ENCODE measurements around the gene SNX9. TPM values are rescaled to one million over a fixed set of nuclear protein-coding genes. Genes with fewer than 3 reads are reported as not detected.

The SNX9 gene
- total and polyA plus RNA-seq, 2 of the 8 experiments (the other 6 are each of a cell fraction or from before 2014, with no cell fraction given), result 11.8 to 23.2 TPM

- no peak overlapping the region for H2BK12ac ChIP-seq (ENCODE audit: low read depth, low read length)
- no peak overlapping the region for H2BK20ac ChIP-seq (ENCODE audit: low read length)
- CTCF ChIA-PET (ENCODE audit: partially characterized antibody), result interaction anchor here (1.1 kb wide), 1 partner anchor 96 kb away, joined by 3 read pairs; no protein-coding TSS in a partner anchor
- no peak overlapping the region for H4K91ac ChIP-seq (replicated peaks; ENCODE audit: insufficient read length, low read length)
- H3K56ac ChIP-seq (replicated peaks; ENCODE audit: insufficient read length, low read depth, low read length), result no peak overlapping the region
- H2BK120ac ChIP-seq (replicated peaks; ENCODE audit: low read depth, low read length), result no peak overlapping the region
- peaks cover 0 to 7% (median 3%) of the 10 kb centered on the region in 4 experiments; a peak in 3 of 7 replicates for H3K4me1 ChIP-seq (replicated peaks in 1 of 4; ENCODE audit: control insufficient read depth in 3 of 4, insufficient read depth in 4 of 4, low read length in 3 of 4)
- 98% methylated on average over 2 of the region's 2 CpGs; no CpG with 5 or more reads in 1 of the 2 experiments for WGBS, 2 experiments (ENCODE audit: extremely low coverage in 1 of 2, insufficient coverage in 1 of 2, insufficient read length in 1 of 2, insufficient replicate concordance in 2 of 2, low coverage in 1 of 2, low lambda C conversion rate in 2 of 2, missing lambda C conversion rate in 1 of 2)
- no peak overlapping the region for H2AK5ac ChIP-seq (ENCODE audit: low read depth, low read length)
- H3K27ac ChIP-seq (ENCODE audit: low read depth, low read length), result no peak overlapping the region
- H3K79me1 ChIP-seq (ENCODE audit: low read depth, low read length), result peaks cover 7% of the 10 kb centered on the region
- FAIRE-seq, result no peak
- POLR2A ChIA-PET (ENCODE audit: partially characterized antibody), result no interaction called here
- no peak overlapping the region for H2BK5ac ChIP-seq (ENCODE audit: low read depth, low read length)
- H3K9me3 ChIP-seq (ENCODE audit: insufficient read depth in 2 of 2, low read depth in 1 of 2, low read length in 1 of 2), result no peaks in the 10 kb centered on the region
- no peak overlapping the region for H3K23ac ChIP-seq (ENCODE audit: insufficient read length)
- no peak overlapping the region for H3K9ac ChIP-seq (replicated peaks in 1 of 4; ENCODE audit: extremely low read depth in 1 of 4, low read depth in 3 of 4, low read length in 3 of 4)
- no peak overlapping the region for H2AFZ ChIP-seq (ENCODE audit: low read length)
- no peaks in the 10 kb centered on the region for H3K27me3 ChIP-seq (replicated peaks in 1 of 4; ENCODE audit: control insufficient read depth in 3 of 4, extremely low read depth in 1 of 4, insufficient read depth in 3 of 4, low read length in 3 of 4)
- H4K5ac ChIP-seq (ENCODE audit: insufficient read length, low read depth, low read length), result no peak overlapping the region
- no peak for DNase-seq (ENCODE audit: low read depth in 1 of 2, low spot score in 2 of 2)
- peaks cover 8 to 100% of the 10 kb centered on the region in 2 experiments for H3K79me2 ChIP-seq (ENCODE audit: control insufficient read depth in 1 of 2, insufficient read depth in 2 of 2, low read length in 2 of 2)
- no peak overlapping the region for H3K4me2 ChIP-seq (ENCODE audit: insufficient read depth in 1 of 2, low read depth in 2 of 2, low read length in 2 of 2)
- H4K20me1 ChIP-seq (replicated peaks in 1 of 2; ENCODE audit: control insufficient read depth in 1 of 2, insufficient read depth in 2 of 2, low read length in 2 of 2), result peaks cover 0 to 5% of the 10 kb centered on the region in 2 experiments
- no peak for TF ChIP-seq YY1 (IDR thresholded peaks at IDR 0.05; ENCODE audit: low read depth, low read length)
- no peak for TF ChIP-seq CEBPB (IDR thresholded peaks at IDR 0.05; ENCODE audit: low read depth, low read length)
- TF ChIP-seq PHF8 (conservative IDR thresholded peaks at IDR 0.05; ENCODE audit: low read depth, low read length), result no peak
- TF ChIP-seq EGR1 (IDR thresholded peaks at IDR 0.05; ENCODE audit: borderline replicate concordance, low read depth, low read length), result no peak
- TF ChIP-seq SP2 (IDR thresholded peaks at IDR 0.05; ENCODE audit: low read length), result no peak
- no peak for TF ChIP-seq BACH1 (IDR thresholded peaks at IDR 0.05; ENCODE audit: low read length)
- TF ChIP-seq CBX5 (IDR thresholded peaks at IDR 0.05; ENCODE audit: low read depth, low read length), result no peak
- no peak overlapping the region for H3K4ac ChIP-seq (replicated peaks; ENCODE audit: insufficient read length, low read depth, low read length)
- no peak overlapping the region for H3K4me3 ChIP-seq (ENCODE audit: extremely low read depth in 1 of 4, insufficient read depth in 2 of 4, low read depth in 3 of 4, low read length in 4 of 4)
- no peaks in the 10 kb centered on the region for H3K23me2 ChIP-seq (ENCODE audit: low read depth, low read length)
- H2BK15ac ChIP-seq (ENCODE audit: low read length), result no peak overlapping the region
- H3K18ac ChIP-seq (ENCODE audit: extremely low read depth, low read length), result no peak overlapping the region
- H3K14ac ChIP-seq (ENCODE audit: insufficient read length), result no peak overlapping the region
- H4K8ac ChIP-seq (ENCODE audit: extremely low read depth, insufficient read depth, low read length), result no peak overlapping the region
- H3K36me3 ChIP-seq (ENCODE audit: control insufficient read depth in 2 of 4, insufficient read depth in 4 of 4, low read length in 3 of 4), result no peaks in the 10 kb centered on the region
Measured at GRCh38 chr6:157853018-157853805, 30.2 kb downstream of the SNX9 start.

Data from H1 (cell line).